HG02981 (cell line): Measurements from ENCODE around the gene SAMD4A.

Experiments
- ATAC-seq: cut with Tn5 transposase; IDR thresholded peaks from one replicate; pipeline ENCODE4 v1.9.1; 2021; ENCODE audit warnings: mild to moderate bottlenecking, moderate library complexity; ENCODE audit not compliant: unreplicated experiment

The SAMD4A gene

GRCh38 chr14:54773171-54774006, 206.5 kb downstream of the SAMD4A start:
- peak; percentile 40 for ATAC-seq

GRCh38 chr14:54774824-54775223, 207.9 kb downstream of the SAMD4A start:
- ATAC-seq: no peak

- ATAC-seq: no peak
Observed at GRCh38 chr14:54775486-54776140, 208.7 kb downstream of the SAMD4A start.

GRCh38 chr14:54776361-54777001, 209.6 kb downstream of the SAMD4A start:
- ATAC-seq: no peak

- no peak for ATAC-seq
Observed at GRCh38 chr14:54777395-54777794, 210.5 kb downstream of the SAMD4A start.

GRCh38 chr14:54778618-54779345, 211.9 kb downstream of the SAMD4A start:
- ATAC-seq: no peak

GRCh38 chr14:54781080-54781479, 214.2 kb downstream of the SAMD4A start:
- ATAC-seq: no peak

GRCh38 chr14:54781961-54782750, 215.2 kb downstream of the SAMD4A start:
- ATAC-seq: no peak

GRCh38 chr14:54782751-54783659, 216.1 kb downstream of the SAMD4A start:
- peak; percentile 82 for ATAC-seq

GRCh38 chr14:54783660-54784015, 216.7 kb downstream of the SAMD4A start:
- ATAC-seq: no peak

GRCh38 chr14:54784060-54784459, 217.1 kb downstream of the SAMD4A start:
- ATAC-seq: no peak

GRCh38 chr14:54784657-54785056, 217.7 kb downstream of the SAMD4A start:
- no peak for ATAC-seq

GRCh38 chr14:54785136-54785777, 218.3 kb downstream of the SAMD4A start:
- no peak for ATAC-seq

GRCh38 chr14:54785778-54786770, 219.1 kb downstream of the SAMD4A start:
- no peak for ATAC-seq

- ATAC-seq: no peak
Observed at GRCh38 chr14:54786838-54787237, 219.9 kb downstream of the SAMD4A start.

- no peak for ATAC-seq
Observed at GRCh38 chr14:54787261-54787660, 220.3 kb downstream of the SAMD4A start.

- no peak for ATAC-seq
Observed at GRCh38 chr14:54788701-54789100, 221.8 kb downstream of the SAMD4A start.

- no peak for ATAC-seq
Observed at GRCh38 chr14:54789166-54789565, 222.2 kb downstream of the SAMD4A start.
